H1 (cell line): ENCODE measurements around the gene SCYL3. TPM values are rescaled to one million over a fixed set of nuclear protein-coding genes. Genes with fewer than 3 reads are reported as not detected.

Source experiments
- CTCF ChIA-PET: fragments of 300-600 bp; sonication (Branson Sonifier 250); formaldehyde crosslinking; loops from one replicate; lab custom pipeline; 2021; ENCODE audit not compliant: partially characterized antibody; lab: Charles Lee
- POLR2A ChIA-PET: fragments of 300-600 bp; sonication (Branson Sonifier 250); formaldehyde crosslinking; loops from one replicate; lab custom pipeline; 2021; ENCODE audit warnings: inconsistent platforms; ENCODE audit not compliant: partially characterized antibody; lab: Charles Lee
- DNase-seq, 2 experiments: peaks; one replicate each; pipeline versions ENCODE4 v3.0.0 to v3.0.0-alpha.2; 2010 to 2022; ENCODE audit warnings: low spot score in 2 of 2, low read depth in 1 of 2, mixed read lengths in 1 of 2
- FAIRE-seq: peaks from 2 replicates; lab custom pipeline; 2011; peaks lifted over from hg19 to GRCh38; lab: Jason Lieb, UNC
- H2AFZ ChIP-seq: 2 replicates; pipeline ENCODE4 v1.8.1; 2012; ENCODE audit warnings: low read length, inconsistent platforms
- H2AK5ac ChIP-seq: 2 replicates; pipeline ENCODE4 v1.6.1; 2013; ENCODE audit warnings: low read depth, low read length
- H2BK120ac ChIP-seq: replicated peaks from 2 replicates; pipeline ENCODE3; 2013; ENCODE audit warnings: low read depth, low read length, inconsistent platforms
- H2BK12ac ChIP-seq: 2 replicates; pipeline ENCODE4 v1.6.1; 2013; ENCODE audit warnings: low read depth, low read length
- H2BK15ac ChIP-seq: 2 replicates; pipeline ENCODE4 v1.6.1; 2013; ENCODE audit warnings: low read length
- H2BK20ac ChIP-seq: 2 replicates; pipeline ENCODE4 v1.6.1; 2013; ENCODE audit warnings: low read length
- H2BK5ac ChIP-seq: 2 replicates; pipeline ENCODE4 v1.6.1; 2013; ENCODE audit warnings: low read depth, low read length
- H3K14ac ChIP-seq: 2 replicates; pipeline ENCODE4 v1.6.1; 2013; ENCODE audit warnings: inconsistent platforms; ENCODE audit not compliant: insufficient read length
- H3K18ac ChIP-seq: 2 replicates; pipeline ENCODE4 v1.6.1; 2013; ENCODE audit warnings: low read length; ENCODE audit errors: extremely low read depth
- H3K23ac ChIP-seq: 2 replicates; pipeline ENCODE4 v1.6.1; 2013; ENCODE audit warnings: inconsistent platforms; ENCODE audit not compliant: insufficient read length
- H3K23me2 ChIP-seq: 2 replicates; pipeline ENCODE4 v1.6.1; 2013; ENCODE audit warnings: low read depth, low read length
- H3K27ac ChIP-seq: 2 replicates; pipeline ENCODE4 v1.6.1; 2011; ENCODE audit warnings: low read depth, low read length, inconsistent platforms
- H3K27me3 ChIP-seq, 4 experiments: replicated peaks in 1 of 4; 1 replicate in 1 of 4; 2 replicates in 3 of 4; pipeline versions ENCODE4 v1.6.1 to v1.8.1; 2011 to 2013; ENCODE audit warnings: low read length in 3 of 4, mild to moderate bottlenecking in 3 of 4, inconsistent platforms in 2 of 4, mixed read lengths in 2 of 4, moderate library complexity in 1 of 4; ENCODE audit not compliant: control insufficient read depth in 3 of 4, insufficient read depth in 3 of 4; ENCODE audit errors: extremely low read depth in 1 of 4
- H3K36me3 ChIP-seq, 4 experiments: 2 replicates each; pipeline versions ENCODE4 v1.6.1 to v1.8.1; 2011 to 2013; ENCODE audit warnings: mild to moderate bottlenecking in 4 of 4, low read length in 3 of 4, moderate library complexity in 2 of 4, control low read depth in 1 of 4, inconsistent platforms in 1 of 4; ENCODE audit not compliant: insufficient read depth in 4 of 4, control insufficient read depth in 2 of 4
- H3K4ac ChIP-seq: replicated peaks from 2 replicates; pipeline ENCODE3; 2013; ENCODE audit warnings: low read length, low read depth, mixed read lengths, inconsistent platforms; ENCODE audit not compliant: insufficient read length
- H3K4me1 ChIP-seq, 4 experiments: replicated peaks in 1 of 4; 1 replicate in 1 of 4; 2 replicates in 3 of 4; pipeline versions ENCODE4 v1.6.1 to v1.8.1; 2011 to 2013; ENCODE audit warnings: low read length in 3 of 4, inconsistent platforms in 2 of 4, mixed read lengths in 1 of 4; ENCODE audit not compliant: insufficient read depth in 4 of 4, control insufficient read depth in 3 of 4
- H3K4me2 ChIP-seq, 2 experiments: 2 replicates each; pipeline versions ENCODE4 v1.6.1 to v1.8.1; 2011 to 2013; ENCODE audit warnings: low read depth in 2 of 2, low read length in 2 of 2, control low read depth in 1 of 2, inconsistent platforms in 1 of 2, mild to moderate bottlenecking in 1 of 2; ENCODE audit not compliant: insufficient read depth in 1 of 2
- H3K4me3 ChIP-seq, 4 experiments: fragments of 200-600, 300-600 bp in 1 of 4; sonication (generic), shearing (Covaris generic), sonication (Bioruptor Twin) in 1 of 4; 2 replicates each; pipeline versions ENCODE4 v1.5.1 to v1.8.1; 2011 to 2016; ENCODE audit warnings: low read length in 4 of 4, low read depth in 3 of 4, control low read depth in 2 of 4, inconsistent platforms in 2 of 4, mild to moderate bottlenecking in 2 of 4, mixed read lengths in 1 of 4, moderate library complexity in 1 of 4; ENCODE audit not compliant: insufficient read depth in 2 of 4; ENCODE audit errors: extremely low read depth in 1 of 4
- H3K56ac ChIP-seq: replicated peaks from 2 replicates; pipeline ENCODE3; 2013; ENCODE audit warnings: low read depth, mild to moderate bottlenecking, mixed read lengths, low read length, inconsistent platforms; ENCODE audit not compliant: insufficient read length
- H3K79me1 ChIP-seq: 2 replicates; pipeline ENCODE4 v1.6.1; 2013; ENCODE audit warnings: low read depth, low read length, control low read depth
- H3K79me2 ChIP-seq, 2 experiments: 2 replicates each; pipeline versions ENCODE4 v1.6.1 to v1.8.1; 2012 to 2013; ENCODE audit warnings: low read length in 2 of 2, mild to moderate bottlenecking in 2 of 2, inconsistent platforms in 1 of 2; ENCODE audit not compliant: insufficient read depth in 2 of 2, control insufficient read depth in 1 of 2
- H3K9ac ChIP-seq, 4 experiments: replicated peaks in 1 of 4; 1 replicate in 1 of 4; 2 replicates in 3 of 4; pipeline versions ENCODE4 v1.6.1 to v1.8.1; 2011 to 2013; ENCODE audit warnings: low read depth in 3 of 4, low read length in 3 of 4, control low read depth in 2 of 4, mild to moderate bottlenecking in 2 of 4, moderate library complexity in 2 of 4, inconsistent platforms in 1 of 4; ENCODE audit errors: extremely low read depth in 1 of 4
- H3K9me3 ChIP-seq, 2 experiments: 2 replicates each; pipeline versions ENCODE4 v1.6.1 to v1.8.1; 2012 to 2013; ENCODE audit warnings: mild to moderate bottlenecking in 2 of 2, moderate library complexity in 2 of 2, control low read depth in 1 of 2, inconsistent platforms in 1 of 2, low read depth in 1 of 2, low read length in 1 of 2, mixed read lengths in 1 of 2; ENCODE audit not compliant: insufficient read depth in 2 of 2
- H4K20me1 ChIP-seq, 2 experiments: replicated peaks in 1 of 2; 2 replicates each; pipeline versions ENCODE3 to v1.8.1; 2011 to 2013; ENCODE audit warnings: inconsistent platforms in 2 of 2, low read length in 2 of 2, mild to moderate bottlenecking in 1 of 2; ENCODE audit not compliant: insufficient read depth in 2 of 2, control insufficient read depth in 1 of 2
- H4K5ac ChIP-seq: 2 replicates; pipeline ENCODE4 v1.6.1; 2013; ENCODE audit warnings: low read length, low read depth, mixed read lengths, inconsistent platforms; ENCODE audit not compliant: insufficient read length
- H4K8ac ChIP-seq: 2 replicates; pipeline ENCODE4 v1.8.0; 2013; ENCODE audit warnings: mild to moderate bottlenecking, moderate library complexity, low read length, inconsistent platforms; ENCODE audit not compliant: insufficient read depth; ENCODE audit errors: extremely low read depth
- H4K91ac ChIP-seq: replicated peaks from 2 replicates; pipeline ENCODE3; 2013; ENCODE audit warnings: low read length, mixed read lengths, inconsistent platforms; ENCODE audit not compliant: insufficient read length
- ATF3 ChIP-seq: IDR thresholded peaks from 2 replicates; pipeline ENCODE4 v1.6.1; 2011; ENCODE audit warnings: low read depth, mild to moderate bottlenecking, low read length; ENCODE audit not compliant: insufficient read depth
- BACH1 ChIP-seq: IDR thresholded peaks from 2 replicates; pipeline ENCODE4 v1.6.1; 2012; ENCODE audit warnings: low read length, improper control_type of control experiment
- BRCA1 ChIP-seq: IDR thresholded peaks from 2 replicates; pipeline ENCODE4 v1.6.1; 2012; ENCODE audit warnings: low read depth, low read length, improper control_type of control experiment
- CBX5 ChIP-seq: fragments of 300-800, 300-1000 bp; sonication (generic); IDR thresholded peaks from 2 replicates; pipeline ENCODE4 v1.7.1; 2016; ENCODE audit warnings: antibody characterized with exemption, low read length, low read depth
- CHD1 ChIP-seq: IDR thresholded peaks from 2 replicates; pipeline ENCODE4 v1.6.1; 2012; ENCODE audit warnings: low read depth, low read length, improper control_type of control experiment
- JUN ChIP-seq: IDR thresholded peaks from 2 replicates; pipeline ENCODE4 v1.6.1; 2011; ENCODE audit warnings: low read depth, mild to moderate bottlenecking, improper control_type of control experiment, low read length
- KDM1A ChIP-seq: fragments of 200-600, 300-600 bp; sonication (generic); IDR thresholded peaks from 2 replicates; pipeline ENCODE4 v1.7.1; 2016; ENCODE audit warnings: mild to moderate bottlenecking, low read length, borderline replicate concordance
- KDM5A ChIP-seq: fragments of 200-600 bp; IDR thresholded peaks from 2 replicates; pipeline ENCODE4 v1.7.1; 2012; ENCODE audit warnings: mild to moderate bottlenecking, low read length, inconsistent platforms, mixed read lengths
- POU5F1 ChIP-seq: IDR thresholded peaks from 2 replicates; pipeline ENCODE4 v1.6.1; 2011; ENCODE audit warnings: low read depth, mild to moderate bottlenecking, low read length, moderate library complexity
- RNF2 ChIP-seq: fragments of 200-900, 300-1000 bp; sonication (generic); IDR thresholded peaks from 2 replicates; pipeline ENCODE4 v1.7.1; 2016; ENCODE audit warnings: borderline replicate concordance, low read depth, mild to moderate bottlenecking, antibody characterized with exemption, low read length; ENCODE audit not compliant: poor library complexity, severe bottlenecking; ENCODE audit errors: missing control alignments
- USF2 ChIP-seq: IDR thresholded peaks from 2 replicates; pipeline ENCODE4 v1.6.1; 2011; ENCODE audit warnings: low read length, improper control_type of control experiment
- ZNF274 ChIP-seq: IDR thresholded peaks from 2 replicates; pipeline ENCODE4 v1.7.0; 2012; ENCODE audit warnings: low read length, borderline replicate concordance; ENCODE audit errors: extremely low read depth
- WGBS, 2 experiments: shearing (Covaris generic) in 1 of 2; methylation state at CpG; one replicate each; pipeline versions ENCODE4 v1.1.6 to v1.1.7; 2013 to 2015; ENCODE audit warnings: low lambda C conversion rate in 2 of 2, mixed read lengths in 2 of 2, inconsistent platforms in 1 of 2, low coverage in 1 of 2, missing lambda C conversion rate in 1 of 2; ENCODE audit not compliant: insufficient replicate concordance in 2 of 2, insufficient coverage in 1 of 2, insufficient read length in 1 of 2; ENCODE audit errors: extremely low coverage in 1 of 2, missing lambda C conversion rate in 1 of 2; 5-methylcytosine and 5-hydroxymethylcytosine counted together
- polyA plus RNA-seq, 7 experiments: library from polyadenylated mRNA; depleted of rRNA in 3 of 7; stranded (reverse) in 5 of 7; unstranded in 2 of 7; fragments of >200 nt in 5 of 7; fragments of 200-250 nt in 2 of 7; gene quantifications; 1 replicate in 5 of 7; 2 replicates in 1 of 7; 4 replicates in 1 of 7; pipeline versions ENCODE4 v1.2.1 to v1.2.3, GENCODE V29; 2011 to 2013; ENCODE audit warnings: missing spikeins in 2 of 7, mixed read lengths in 2 of 7
- total RNA-seq: library from RNA; stranded (reverse); fragmentation: NEBNext Ultra II Directional; extraction: Animal tissue kit (Norgen Biotek cat#: 25700); gene quantifications from 2 replicates; pipeline ENCODE4 v1.2.1, GENCODE V29; 2021

Gene SCYL3
- total and polyA plus RNA-seq, 2 of the 8 experiments (the other 6 are each of a cell fraction or from before 2014, with no cell fraction given) = 2.7 to 5.3 TPM

- no peaks in the 10 kb centered on the region; the same call in 1 of the 2 replicates for H3K23me2 ChIP-seq
- H4K5ac ChIP-seq = no peak overlapping the region
- no peak overlapping the region for H2BK20ac ChIP-seq
- FAIRE-seq (no peak), DNase-seq (no peak)
- no peak overlapping the region for H3K4ac ChIP-seq
- H2BK12ac ChIP-seq = no peak overlapping the region
- H3K56ac ChIP-seq = no peak overlapping the region
- ChIA-PET CTCF (interaction anchor here (0.9 kb wide), 1 partner anchor 119 kb away, joined by 3 read pairs; no protein-coding TSS in a partner anchor), POLR2A (no interaction called here)
- H3K18ac ChIP-seq = no peak overlapping the region
- H3K79me1 ChIP-seq = no peaks in the 10 kb centered on the region
- no peak overlapping the region for H2AFZ ChIP-seq
- H3K27me3 ChIP-seq = no peaks in the 10 kb centered on the region
- peaks cover 0 to 7% of the 10 kb centered on the region in 2 experiments; a peak in 1 of 4 replicates for H3K9me3 ChIP-seq
- no peak overlapping the region for H2AK5ac ChIP-seq
- H2BK15ac ChIP-seq = no peak overlapping the region
- WGBS, 2 experiments = 96% methylated on average over 10 of the region's 20 CpGs; no CpG with 5 or more reads in 1 of the 2 experiments
- no peaks in the 10 kb centered on the region for H3K4me1 ChIP-seq
- no peak overlapping the region for H4K91ac ChIP-seq
- peaks cover 0 to 13% (median 4%) of the 10 kb centered on the region in 4 experiments; a peak in 3 of 8 replicates for H3K36me3 ChIP-seq
- H4K8ac ChIP-seq = no peak overlapping the region
- H2BK5ac ChIP-seq = no peak overlapping the region
- no peak overlapping the region for H3K4me3 ChIP-seq
- no peak overlapping the region for H3K23ac ChIP-seq
- no peak overlapping the region for H3K4me2 ChIP-seq
- no peak overlapping the region for H3K27ac ChIP-seq
- no peak overlapping the region for H2BK120ac ChIP-seq
- no peaks in the 10 kb centered on the region for H4K20me1 ChIP-seq
- H3K9ac ChIP-seq = no peak overlapping the region
- no peak overlapping the region for H3K14ac ChIP-seq
- 0 out of 4 replicates have a peak, but pooled peaks cover 0 to 4% of the 10 kb centered on the region in 2 experiments for H3K79me2 ChIP-seq
- no peak for TF ChIP-seq ZNF274
- no peak for TF ChIP-seq KDM1A
- TF ChIP-seq JUN = no peak
- TF ChIP-seq ATF3 = no peak
- TF ChIP-seq CHD1 = no peak
- no peak for TF ChIP-seq KDM5A
- no peak for TF ChIP-seq BACH1
- no peak for TF ChIP-seq BRCA1
- TF ChIP-seq USF2 = no peak
- TF ChIP-seq POU5F1 = no peak
- TF ChIP-seq CBX5 = no peak
- TF ChIP-seq RNF2 = no peak
Measured at GRCh38 chr1:169882039-169882511, 11.6 kb downstream of the SCYL3 start.
